ENCODE results near the gene UNC45A.

Gene UNC45A

GRCh38 chr15:90915808-90916440 lies 19.2 kb upstream of the UNC45A start:
- Histone ChIP-seq H3K79me2 (ENCODE audit: insufficient read depth, low read depth) (no peaks in the 10 kb centered on the region), H3K9ac (no peak overlapping the region), H3K27me3 (ENCODE audit: insufficient read depth, low read depth) (no peaks in the 10 kb centered on the region), H3K36me3 (ENCODE audit: insufficient read depth) (no peaks in the 10 kb centered on the region), H3K4me3 (IDR thresholded peaks at IDR 0.05; ENCODE audit: insufficient read depth, low read depth, low read length) (no peak overlapping the region), H3K27ac (no peak overlapping the region), H2AFZ (ENCODE audit: low read depth) (no peak overlapping the region), H4K20me1 (ENCODE audit: insufficient read depth) (no peaks in the 10 kb centered on the region), H3K4me1 (ENCODE audit: low read depth, poor library complexity, severe bottlenecking) (peaks cover 33% of the 10 kb centered on the region), H3K4me2 (peak overlapping the region; percentile 31; the same call in 1 of the 2 replicates)
- TF ChIP-seq CTCF (conservative IDR thresholded peaks at IDR 0.05; ENCODE audit: low read depth, low read length) = no peak

- Histone ChIP-seq H4K20me1 (ENCODE audit: insufficient read depth) (no peaks in the 10 kb centered on the region), H3K27ac (no peak overlapping the region), H3K27me3 (ENCODE audit: insufficient read depth, low read depth) (no peaks in the 10 kb centered on the region), H3K4me2 (no peak overlapping the region), H3K79me2 (ENCODE audit: insufficient read depth, low read depth) (no peaks in the 10 kb centered on the region), H3K36me3 (ENCODE audit: insufficient read depth) (no peaks in the 10 kb centered on the region), H3K4me1 (ENCODE audit: low read depth, poor library complexity, severe bottlenecking) (peaks cover 38% of the 10 kb centered on the region), H2AFZ (ENCODE audit: low read depth) (no peak overlapping the region), H3K9ac (no peak overlapping the region), H3K4me3 (IDR thresholded peaks at IDR 0.05; ENCODE audit: insufficient read depth, low read depth, low read length) (no peak overlapping the region)
- no peak for TF ChIP-seq CTCF (conservative IDR thresholded peaks at IDR 0.05; ENCODE audit: low read depth, low read length)
Observed at GRCh38 chr15:90916461-90916860, 18.6 kb upstream of the UNC45A start.

GRCh38 chr15:90917569-90917968 lies 17.5 kb upstream of the UNC45A start:
- Histone ChIP-seq H3K79me2 (ENCODE audit: insufficient read depth, low read depth) (no peaks in the 10 kb centered on the region), H3K4me3 (IDR thresholded peaks at IDR 0.05; ENCODE audit: insufficient read depth, low read depth, low read length) (no peak overlapping the region), H2AFZ (ENCODE audit: low read depth) (no peak overlapping the region), H3K27ac (no peak overlapping the region), H3K4me1 (ENCODE audit: low read depth, poor library complexity, severe bottlenecking) (peaks cover 50% of the 10 kb centered on the region), H3K27me3 (ENCODE audit: insufficient read depth, low read depth) (no peaks in the 10 kb centered on the region), H4K20me1 (ENCODE audit: insufficient read depth) (no peaks in the 10 kb centered on the region), H3K9ac (no peak overlapping the region), H3K4me2 (no peak overlapping the region), H3K36me3 (ENCODE audit: insufficient read depth) (no peaks in the 10 kb centered on the region)
- TF ChIP-seq CTCF (conservative IDR thresholded peaks at IDR 0.05; ENCODE audit: low read depth, low read length) = no peak

- Histone ChIP-seq H3K27me3 (ENCODE audit: insufficient read depth, low read depth) (no peaks in the 10 kb centered on the region), H4K20me1 (ENCODE audit: insufficient read depth) (no peaks in the 10 kb centered on the region), H3K9ac (no peak overlapping the region), H3K4me2 (no peak overlapping the region), H3K4me3 (IDR thresholded peaks at IDR 0.05; ENCODE audit: insufficient read depth, low read depth, low read length) (no peak overlapping the region), H3K79me2 (ENCODE audit: insufficient read depth, low read depth) (no peaks in the 10 kb centered on the region), H3K27ac (no peak overlapping the region), H3K36me3 (ENCODE audit: insufficient read depth) (no peaks in the 10 kb centered on the region), H2AFZ (ENCODE audit: low read depth) (no peak overlapping the region), H3K4me1 (ENCODE audit: low read depth, poor library complexity, severe bottlenecking) (peaks cover 53% of the 10 kb centered on the region)
- no peak for TF ChIP-seq CTCF (conservative IDR thresholded peaks at IDR 0.05; ENCODE audit: low read depth, low read length)
Observed at GRCh38 chr15:90918034-90918788, 16.9 kb upstream of the UNC45A start.
